Esophagus squamous epithelium (tissue), 5 donors: ENCODE measurements around the gene IER5L. TPM values are rescaled to one million over a fixed set of nuclear protein-coding genes. Genes with fewer than 3 reads are reported as not detected.

Source experiments
- DNase-seq: peaks from one replicate; lab custom pipeline; 2025; lab: John Stamatoyannopoulos, UW
- H3K27ac ChIP-seq, 4 donors: fragments of 200-600 bp; sonication (generic); one replicate each; pipeline ENCODE4 v1.5.1; 2016 to 2019; ENCODE audit warnings: mild to moderate bottlenecking in 1 of 4
- H3K27me3 ChIP-seq, 4 donors: fragments of 200-600 bp; sonication (generic); 1 replicate in 3 of 4; 2 replicates in 1 of 4; pipeline versions ENCODE4 v1.5.1 to v1.6.0; 2017 to 2021; ENCODE audit warnings: antibody characterized with exemption in 1 of 4
- H3K36me3 ChIP-seq, 3 donors: fragments of 200-600 bp; sonication (generic); one replicate each; pipeline ENCODE4 v1.5.1; 2016 to 2019
- H3K4me1 ChIP-seq, 3 donors: fragments of 200-600 bp; sonication (generic); one replicate each; pipeline ENCODE4 v1.5.1; 2017 to 2019
- H3K4me3 ChIP-seq, 4 donors: fragments of 200-600 bp; sonication (generic); 1 replicate in 3 of 4; 2 replicates in 1 of 4; pipeline ENCODE4 v1.5.1; 2016 to 2019; ENCODE audit warnings: mild to moderate bottlenecking in 2 of 4, moderate library complexity in 1 of 4
- H3K9me3 ChIP-seq, 3 donors: fragments of 200-600 bp; sonication (generic); one replicate each; pipeline ENCODE4 v1.5.1; 2016 to 2019
- CTCF ChIP-seq, 6 experiments: fragments of 450-650 bp in 4 of 6; fragments of 200-600 bp in 2 of 6; sonication (generic) in 2 of 6; IDR thresholded peaks; one replicate each; pipeline ENCODE4 v1.5.1; 2016 to 2019; ENCODE audit warnings: antibody characterized with exemption in 6 of 6, mild to moderate bottlenecking in 4 of 6, moderate library complexity in 4 of 6
- POLR2A ChIP-seq, 4 donors: fragments of 450-650 bp; IDR thresholded peaks; one replicate each; pipeline ENCODE4 v1.6.1; 2017; ENCODE audit warnings: antibody characterized with exemption in 4 of 4, mild to moderate bottlenecking in 4 of 4, moderate library complexity in 3 of 4
- WGBS, 2 donors: methylation state at CpG; one replicate each; pipeline ENCODE4 v1.1.5; 2018; 5-methylcytosine and 5-hydroxymethylcytosine counted together
- intact Hi-C: fragments of 100-400 bp; cut with DNase I; formaldehyde crosslinking; loops from one replicate; pipeline ENCODE4 v1.15.0; 2022
- total RNA-seq, 4 donors: library from RNA; depleted of rRNA; stranded (reverse); fragments of >200 nt; gene quantifications; one replicate each; pipeline ENCODE4 v1.1.0, GENCODE V29; 2016
- donor health status: DM: yes; HTN: yes; CAD: no.

IER5L gene
- total RNA-seq, 4 donors from 2014 or later, result 6.1 to 8.7 (median 7.2) TPM

GRCh38 chr9:129128689-129129088 is 49.4 kb downstream of the IER5L start:
- TF ChIP-seq CTCF (IDR thresholded peaks at IDR 0.05) (no peak), POLR2A (IDR thresholded peaks at IDR 0.05) (no peak)
- no peak overlapping the region for H3K4me3 ChIP-seq
- 82 to 90% methylated on average over 3 to 5 of the region's 5 CpGs for WGBS, 2 donors
- no peaks in the 10 kb centered on the region for H3K9me3 ChIP-seq
- H3K36me3 ChIP-seq, result peaks cover 6 to 97% (median 17%) of the 10 kb centered on the region in 3 donors
- intact Hi-C loops, result no loop called here
- H3K27me3 ChIP-seq, result no peaks in the 10 kb centered on the region
- DNase-seq, result no peak
- H3K4me1 ChIP-seq, result peaks cover 4 to 44% (median 9%) of the 10 kb centered on the region in 3 donors
- no peak overlapping the region for H3K27ac ChIP-seq

GRCh38 chr9:129126749-129127618 is 51.1 kb downstream of the IER5L start:
- no peak for DNase-seq
- Histone ChIP-seq H3K27ac (peak overlapping the region; percentile 15 to 84 (median 62)), H3K4me1 (peaks cover 4 to 42% (median 9%) of the 10 kb centered on the region in 3 donors), H3K36me3 (peaks cover 0 to 97% (median 25%) of the 10 kb centered on the region in 3 donors), H3K9me3 (no peaks in the 10 kb centered on the region), H3K27me3 (no peaks in the 10 kb centered on the region), H3K4me3 (no peak overlapping the region)
- 54 to 73% methylated on average over 5 to 8 of the region's 10 CpGs for WGBS, 2 donors
- intact Hi-C loops, result no loop called here
- TF ChIP-seq POLR2A (IDR thresholded peaks at IDR 0.05) (no peak), CTCF (IDR thresholded peaks at IDR 0.05) (no peak)

Other genes starting within 250 kb of the IER5L start
- 10 to 100 TPM; 12.8 to 21.2 (median 16.2) TPM for gene DOLK, start 230.7 kb downstream of the IER5L start, total RNA-seq
- 10 to 100 TPM; 61.0 to 78.6 (median 67.1) TPM for gene NUP188, start 230.6 kb downstream of the IER5L start, total RNA-seq
- gene SH3GLB2, start 149.9 kb downstream of the IER5L start, total RNA-seq, result 100 to 1,000 TPM in 2 of 4 donors, 10 to 100 TPM in 2; 70.3 to 169 (median 113) TPM
- gene MIGA2, start 141.6 kb downstream of the IER5L start, total RNA-seq, result 10 to 100 TPM; 27.5 to 49.3 (median 29.8) TPM
- gene DOLPP1, start 97.2 kb downstream of the IER5L start, total RNA-seq, result 10 to 100 TPM in 3 of 4 donors, 1 to 10 TPM in 1; 9.7 to 23.0 (median 19.3) TPM
- 10 to 100 TPM; 25.3 to 61.5 (median 44.9) TPM for gene CRAT, start 67.5 kb downstream of the IER5L start, total RNA-seq
- 100 to 1,000 TPM in 1 of 4 donors, 10 to 100 TPM in 3; 59.1 to 110 (median 80.6) TPM for gene PTPA, start 66.8 kb downstream of the IER5L start, total RNA-seq